ENCODE measurements around the gene FCHSD2. TPM values are rescaled to one million over a fixed set of nuclear protein-coding genes. Genes with fewer than 3 reads are reported as not detected.

Gene FCHSD2
- total and polyA plus RNA-seq, 2 of the 13 experiments (the other 11 are each of a cell fraction or from before 2014, with no cell fraction given): 20.5 to 24.8 TPM

DNA sequence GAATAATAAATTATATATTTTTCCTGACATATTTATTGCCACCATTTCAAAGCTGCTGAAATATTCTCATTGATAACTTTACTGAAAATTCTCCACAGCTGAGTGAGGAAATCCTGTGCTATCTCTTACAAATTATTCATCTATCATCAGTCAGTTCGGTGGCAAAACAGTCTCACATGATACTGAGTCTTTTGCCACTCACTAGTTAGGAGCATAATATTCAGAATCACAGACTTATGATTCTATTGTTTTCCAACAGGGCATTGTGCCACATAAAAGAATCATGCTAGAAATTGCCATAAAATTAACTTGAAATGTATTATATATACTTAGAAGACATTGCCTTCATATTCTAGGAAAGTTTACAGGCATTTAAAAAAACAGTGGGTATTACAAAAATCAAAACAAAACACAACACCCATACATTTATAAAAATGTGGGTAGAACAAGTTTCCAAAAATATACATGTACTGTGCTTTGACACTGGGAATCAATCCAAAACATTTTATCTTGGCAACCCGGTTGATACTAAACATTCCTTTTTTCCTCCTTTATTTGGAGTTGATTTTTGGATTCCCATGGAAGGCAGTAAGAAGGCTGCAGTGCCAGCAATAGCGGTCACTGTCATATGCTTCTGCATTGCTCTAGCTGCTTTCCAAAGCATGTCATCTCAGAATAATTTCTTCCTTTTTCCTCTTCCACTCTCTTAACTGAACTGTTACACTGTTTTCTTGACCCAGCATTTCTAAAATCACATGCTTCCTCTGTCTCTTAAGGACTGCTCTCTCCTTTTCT lies 285.4 kb downstream of the FCHSD2 start:
- in situ Hi-C loops (cut with HindIII; ENCODE audit: extremely low pct_ligation_motif_present, low pct_unique_long_range_greater_than_20kb): no loop called here
- Histone ChIP-seq H3K27me3 (ENCODE audit: control insufficient read depth in 1 of 2, insufficient read depth in 2 of 2, low read length in 2 of 2) (no peaks in the 10 kb centered on the region), H3K4me2 (ENCODE audit: low read depth, low read length) (no peak overlapping the region), H3K27ac (ENCODE audit: extremely low read length, insufficient read depth, low read length) (no peak overlapping the region), H2AFZ (ENCODE audit: low read length) (no peak overlapping the region), H3K9me3 (ENCODE audit: low read length) (no peaks in the 10 kb centered on the region), H4K20me1 (ENCODE audit: insufficient read depth, low read length) (no peaks in the 10 kb centered on the region; the same call in 1 of the 2 replicates), H3K4me3 (replicated peaks in 1 of 3; ENCODE audit: insufficient read depth in 1 of 3, low read depth in 2 of 3, low read length in 3 of 3) (no peak overlapping the region), H3K4me1 (ENCODE audit: insufficient read depth, low read length) (no peaks in the 10 kb centered on the region), H3K36me3 (replicated peaks in 1 of 2; ENCODE audit: control insufficient read depth in 1 of 2, insufficient read depth in 2 of 2, low read length in 2 of 2) (peaks cover 11 to 30% of the 10 kb centered on the region in 2 experiments), H3K9ac (ENCODE audit: insufficient read depth, low read depth, low read length) (no peak overlapping the region), H3K79me2 (ENCODE audit: insufficient read depth, low read length) (no peaks in the 10 kb centered on the region)
- ATAC-seq: no peak
- TF ChIP-seq ZSCAN12 (CRISPR knock-in tag; IDR thresholded peaks at IDR 0.05): no peak
- TF ChIP-seq, protein P1, sequence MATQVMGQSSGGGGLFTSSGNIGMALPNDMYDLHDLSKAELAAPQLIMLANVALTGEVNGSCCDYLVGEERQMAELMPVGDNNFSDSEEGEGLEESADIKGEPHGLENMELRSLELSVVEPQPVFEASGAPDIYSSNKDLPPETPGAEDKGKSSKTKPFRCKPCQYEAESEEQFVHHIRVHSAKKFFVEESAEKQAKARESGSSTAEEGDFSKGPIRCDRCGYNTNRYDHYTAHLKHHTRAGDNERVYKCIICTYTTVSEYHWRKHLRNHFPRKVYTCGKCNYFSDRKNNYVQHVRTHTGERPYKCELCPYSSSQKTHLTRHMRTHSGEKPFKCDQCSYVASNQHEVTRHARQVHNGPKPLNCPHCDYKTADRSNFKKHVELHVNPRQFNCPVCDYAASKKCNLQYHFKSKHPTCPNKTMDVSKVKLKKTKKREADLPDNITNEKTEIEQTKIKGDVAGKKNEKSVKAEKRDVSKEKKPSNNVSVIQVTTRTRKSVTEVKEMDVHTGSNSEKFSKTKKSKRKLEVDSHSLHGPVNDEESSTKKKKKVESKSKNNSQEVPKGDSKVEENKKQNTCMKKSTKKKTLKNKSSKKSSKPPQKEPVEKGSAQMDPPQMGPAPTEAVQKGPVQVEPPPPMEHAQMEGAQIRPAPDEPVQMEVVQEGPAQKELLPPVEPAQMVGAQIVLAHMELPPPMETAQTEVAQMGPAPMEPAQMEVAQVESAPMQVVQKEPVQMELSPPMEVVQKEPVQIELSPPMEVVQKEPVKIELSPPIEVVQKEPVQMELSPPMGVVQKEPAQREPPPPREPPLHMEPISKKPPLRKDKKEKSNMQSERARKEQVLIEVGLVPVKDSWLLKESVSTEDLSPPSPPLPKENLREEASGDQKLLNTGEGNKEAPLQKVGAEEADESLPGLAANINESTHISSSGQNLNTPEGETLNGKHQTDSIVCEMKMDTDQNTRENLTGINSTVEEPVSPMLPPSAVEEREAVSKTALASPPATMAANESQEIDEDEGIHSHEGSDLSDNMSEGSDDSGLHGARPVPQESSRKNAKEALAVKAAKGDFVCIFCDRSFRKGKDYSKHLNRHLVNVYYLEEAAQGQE (IDR thresholded peaks at IDR 0.05; ENCODE audit: borderline replicate concordance in 1 of 2, low read depth in 1 of 2, low read length in 2 of 2): no peak
- TF ChIP-seq, protein P2, sequence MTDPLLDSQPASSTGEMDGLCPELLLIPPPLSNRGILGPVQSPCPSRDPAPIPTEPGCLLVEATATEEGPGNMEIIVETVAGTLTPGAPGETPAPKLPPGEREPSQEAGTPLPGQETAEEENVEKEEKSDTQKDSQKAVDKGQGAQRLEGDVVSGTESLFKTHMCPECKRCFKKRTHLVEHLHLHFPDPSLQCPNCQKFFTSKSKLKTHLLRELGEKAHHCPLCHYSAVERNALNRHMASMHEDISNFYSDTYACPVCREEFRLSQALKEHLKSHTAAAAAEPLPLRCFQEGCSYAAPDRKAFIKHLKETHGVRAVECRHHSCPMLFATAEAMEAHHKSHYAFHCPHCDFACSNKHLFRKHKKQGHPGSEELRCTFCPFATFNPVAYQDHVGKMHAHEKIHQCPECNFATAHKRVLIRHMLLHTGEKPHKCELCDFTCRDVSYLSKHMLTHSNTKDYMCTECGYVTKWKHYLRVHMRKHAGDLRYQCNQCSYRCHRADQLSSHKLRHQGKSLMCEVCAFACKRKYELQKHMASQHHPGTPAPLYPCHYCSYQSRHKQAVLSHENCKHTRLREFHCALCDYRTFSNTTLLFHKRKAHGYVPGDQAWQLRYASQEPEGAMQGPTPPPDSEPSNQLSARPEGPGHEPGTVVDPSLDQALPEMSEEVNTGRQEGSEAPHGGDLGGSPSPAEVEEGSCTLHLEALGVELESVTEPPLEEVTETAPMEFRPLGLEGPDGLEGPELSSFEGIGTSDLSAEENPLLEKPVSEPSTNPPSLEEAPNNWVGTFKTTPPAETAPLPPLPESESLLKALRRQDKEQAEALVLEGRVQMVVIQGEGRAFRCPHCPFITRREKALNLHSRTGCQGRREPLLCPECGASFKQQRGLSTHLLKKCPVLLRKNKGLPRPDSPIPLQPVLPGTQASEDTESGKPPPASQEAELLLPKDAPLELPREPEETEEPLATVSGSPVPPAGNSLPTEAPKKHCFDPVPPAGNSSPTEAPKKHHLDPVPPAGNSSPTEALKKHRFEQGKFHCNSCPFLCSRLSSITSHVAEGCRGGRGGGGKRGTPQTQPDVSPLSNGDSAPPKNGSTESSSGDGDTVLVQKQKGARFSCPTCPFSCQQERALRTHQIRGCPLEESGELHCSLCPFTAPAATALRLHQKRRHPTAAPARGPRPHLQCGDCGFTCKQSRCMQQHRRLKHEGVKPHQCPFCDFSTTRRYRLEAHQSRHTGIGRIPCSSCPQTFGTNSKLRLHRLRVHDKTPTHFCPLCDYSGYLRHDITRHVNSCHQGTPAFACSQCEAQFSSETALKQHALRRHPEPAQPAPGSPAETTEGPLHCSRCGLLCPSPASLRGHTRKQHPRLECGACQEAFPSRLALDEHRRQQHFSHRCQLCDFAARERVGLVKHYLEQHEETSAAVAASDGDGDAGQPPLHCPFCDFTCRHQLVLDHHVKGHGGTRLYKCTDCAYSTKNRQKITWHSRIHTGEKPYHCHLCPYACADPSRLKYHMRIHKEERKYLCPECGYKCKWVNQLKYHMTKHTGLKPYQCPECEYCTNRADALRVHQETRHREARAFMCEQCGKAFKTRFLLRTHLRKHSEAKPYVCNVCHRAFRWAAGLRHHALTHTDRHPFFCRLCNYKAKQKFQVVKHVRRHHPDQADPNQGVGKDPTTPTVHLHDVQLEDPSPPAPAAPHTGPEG (CRISPR knock-in tag; IDR thresholded peaks at IDR 0.05): no peak
- TF ChIP-seq NR2F1 (CRISPR knock-in tag; IDR thresholded peaks at IDR 0.05): no peak
- TF ChIP-seq ZNF879 (CRISPR knock-in tag; IDR thresholded peaks at IDR 0.05): no peak
- TF ChIP-seq, protein P3, sequence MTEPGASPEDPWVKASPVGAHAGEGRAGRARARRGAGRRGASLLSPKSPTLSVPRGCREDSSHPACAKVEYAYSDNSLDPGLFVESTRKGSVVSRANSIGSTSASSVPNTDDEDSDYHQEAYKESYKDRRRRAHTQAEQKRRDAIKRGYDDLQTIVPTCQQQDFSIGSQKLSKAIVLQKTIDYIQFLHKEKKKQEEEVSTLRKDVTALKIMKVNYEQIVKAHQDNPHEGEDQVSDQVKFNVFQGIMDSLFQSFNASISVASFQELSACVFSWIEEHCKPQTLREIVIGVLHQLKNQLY (CRISPR knock-in tag; IDR thresholded peaks at IDR 0.05): no peak
- no peak for TF ChIP-seq AGO1 (IDR thresholded peaks at IDR 0.05; ENCODE audit: low read depth, low read length, poor library complexity, severe bottlenecking)
- ChIA-PET CTCF (ENCODE audit: low intra/inter-chr PET ratio, low total read pairs) (no interaction called here), POLR2A (no interaction called here)
- intact Hi-C loops (cut with micrococcal nuclease; ENCODE audit: unreplicated experiment): no loop called here
- FAIRE-seq: no peak
- no TSS peak for BruUV-seq (replicated peaks)
- DNase-seq (ENCODE audit: low spot score): no peak
- 64% methylated on average over 3 of the region's 3 CpGs for WGBS (ENCODE audit: low lambda C conversion rate)
